ENCODE measurements around the gene DNM1. TPM values are rescaled to one million over a fixed set of nuclear protein-coding genes. Genes with fewer than 3 reads are reported as not detected.
"Not testable (repeated sequence)": the region's sequence is repeated elsewhere in the genome, so short reads cannot be mapped to it uniquely, and the experiment has no call there.

DNM1 gene
- total RNA-seq, 4 donors from 2014 or later = 4.3 to 18.9 (median 10.1) TPM

- Histone ChIP-seq H3K27me3 (no peaks in the 10 kb centered on the region), H3K36me3 (peaks cover 10% of the 10 kb centered on the region), H3K27ac (peak overlapping the region; percentile 89), H3K4me1 (peaks cover 38% of the 10 kb centered on the region), H3K9me3 (no peaks in the 10 kb centered on the region), H3K4me3 (peak overlapping the region; percentile 82)
- peak in 1 of 2 donors; percentile 84 for DNase-seq (ENCODE audit: low spot score in 2 of 2)
- 8% methylated on average over 23 of the region's 23 CpGs for WGBS
- TF ChIP-seq EP300 (IDR thresholded peaks at IDR 0.05) (no peak), CTCF (IDR thresholded peaks at IDR 0.05) (no peak), POLR2AphosphoS5 (IDR thresholded peaks at IDR 0.05) (no peak), POLR2A (IDR thresholded peaks at IDR 0.05) (no peak)
These were observed 73.5 kb downstream of the DNM1 start for GRCh38 chr9:128276574-128277270.

- not testable (repeated sequence) for DNase-seq (ENCODE audit: low spot score in 2 of 2); H3K36me3 ChIP-seq; H3K9me3 ChIP-seq; H3K27me3 ChIP-seq; H3K4me3 ChIP-seq; H3K27ac ChIP-seq
- peaks cover 25% of the 10 kb centered on the region for H3K4me1 ChIP-seq
- WGBS = 65% methylated on average over 22 of the region's 22 CpGs
These were observed 76.2 kb downstream of the DNM1 start for GRCh38 chr9:128279088-128280073.

GRCh38 chr9:128280084-128280622 lies 77.0 kb downstream of the DNM1 start:
- no peaks in the 10 kb centered on the region for H3K27me3 ChIP-seq
- no peak for TF ChIP-seq CTCF (IDR thresholded peaks at IDR 0.05)
- TF ChIP-seq POLR2A (IDR thresholded peaks at IDR 0.05) = no peak
- TF ChIP-seq POLR2AphosphoS5 (IDR thresholded peaks at IDR 0.05) = no peak
- TF ChIP-seq EP300 (IDR thresholded peaks at IDR 0.05) = no peak
- no peak overlapping the region for H3K4me3 ChIP-seq
- peaks cover 18% of the 10 kb centered on the region for H3K4me1 ChIP-seq
- H3K27ac ChIP-seq = no peak overlapping the region
- peaks cover 3% of the 10 kb centered on the region for H3K36me3 ChIP-seq
- WGBS = 86% methylated on average over 5 of the region's 5 CpGs
- H3K9me3 ChIP-seq = no peaks in the 10 kb centered on the region
- DNase-seq (ENCODE audit: low spot score in 2 of 2) = no peak

- no peak overlapping the region for H3K4me3 ChIP-seq
- no peak for DNase-seq (ENCODE audit: low spot score in 2 of 2)
- 98% methylated on average over 6 of the region's 6 CpGs for WGBS
- TF ChIP-seq CTCF (IDR thresholded peaks at IDR 0.05) (no peak), POLR2AphosphoS5 (IDR thresholded peaks at IDR 0.05) (no peak), EP300 (IDR thresholded peaks at IDR 0.05) (no peak), POLR2A (IDR thresholded peaks at IDR 0.05) (no peak)
- H3K27me3 ChIP-seq = no peaks in the 10 kb centered on the region
- peaks cover 23% of the 10 kb centered on the region for H3K36me3 ChIP-seq
- no peak overlapping the region for H3K27ac ChIP-seq
- H3K9me3 ChIP-seq = no peaks in the 10 kb centered on the region
- peaks cover 5% of the 10 kb centered on the region for H3K4me1 ChIP-seq
These were observed 79.3 kb downstream of the DNM1 start for GRCh38 chr9:128282500-128282899.

GRCh38 chr9:128285033-128285784 lies 82.0 kb downstream of the DNM1 start:
- TF ChIP-seq CTCF (IDR thresholded peaks at IDR 0.05) (no peak), POLR2AphosphoS5 (IDR thresholded peaks at IDR 0.05) (no peak), EP300 (IDR thresholded peaks at IDR 0.05) (no peak), POLR2A (IDR thresholded peaks at IDR 0.05) (no peak)
- DNase-seq (ENCODE audit: low spot score in 2 of 2) = no peak
- H3K27me3 ChIP-seq = no peaks in the 10 kb centered on the region
- H3K36me3 ChIP-seq = peaks cover 42% of the 10 kb centered on the region
- H3K9me3 ChIP-seq = no peaks in the 10 kb centered on the region
- no peaks in the 10 kb centered on the region for H3K4me1 ChIP-seq
- H3K27ac ChIP-seq = no peak overlapping the region
- H3K4me3 ChIP-seq = no peak overlapping the region
- 90% methylated on average over 10 of the region's 12 CpGs for WGBS
